ENCODE measurements around the gene TCERG1L.

The TCERG1L gene

DNA sequence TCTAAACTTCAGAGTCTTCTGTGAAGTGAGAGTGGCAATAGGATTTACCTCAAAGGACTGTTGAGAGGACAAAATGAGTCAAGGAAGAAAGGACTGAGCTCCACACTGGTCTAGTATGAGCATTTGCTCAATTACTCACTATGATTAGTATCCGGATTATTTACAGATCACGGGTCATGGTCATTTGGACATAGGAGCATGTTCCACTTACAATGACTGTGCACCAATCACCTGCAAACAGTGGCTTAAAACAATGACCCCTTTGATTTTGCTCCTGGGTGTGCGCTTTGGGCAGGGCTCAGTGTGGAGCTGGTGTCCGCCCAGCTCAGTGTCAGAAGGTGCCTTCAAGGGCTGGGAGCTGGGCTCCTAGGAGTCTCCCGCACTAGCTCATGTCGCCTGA, 225.4 kb downstream of the TCERG1L start:
- TF ChIP-seq GATA3 (IDR thresholded peaks at IDR 0.05; ENCODE audit: low read depth, low read length) (no peak), GATA2 (IDR thresholded peaks at IDR 0.05; ENCODE audit: low read depth, low read length) (no peak)

- no peak for TF ChIP-seq GATA2 (IDR thresholded peaks at IDR 0.05; ENCODE audit: low read depth, low read length)
- no peak for TF ChIP-seq GATA3 (IDR thresholded peaks at IDR 0.05; ENCODE audit: low read depth, low read length)
Measured at GRCh38 chr10:131085091-131085860, 226.2 kb downstream of the TCERG1L start.

GRCh38 chr10:131084791-131085090, 226.8 kb downstream of the TCERG1L start:
- no peak for TF ChIP-seq GATA3 (IDR thresholded peaks at IDR 0.05; ENCODE audit: low read depth, low read length)
- TF ChIP-seq GATA2 (IDR thresholded peaks at IDR 0.05; ENCODE audit: low read depth, low read length): no peak

DNA sequence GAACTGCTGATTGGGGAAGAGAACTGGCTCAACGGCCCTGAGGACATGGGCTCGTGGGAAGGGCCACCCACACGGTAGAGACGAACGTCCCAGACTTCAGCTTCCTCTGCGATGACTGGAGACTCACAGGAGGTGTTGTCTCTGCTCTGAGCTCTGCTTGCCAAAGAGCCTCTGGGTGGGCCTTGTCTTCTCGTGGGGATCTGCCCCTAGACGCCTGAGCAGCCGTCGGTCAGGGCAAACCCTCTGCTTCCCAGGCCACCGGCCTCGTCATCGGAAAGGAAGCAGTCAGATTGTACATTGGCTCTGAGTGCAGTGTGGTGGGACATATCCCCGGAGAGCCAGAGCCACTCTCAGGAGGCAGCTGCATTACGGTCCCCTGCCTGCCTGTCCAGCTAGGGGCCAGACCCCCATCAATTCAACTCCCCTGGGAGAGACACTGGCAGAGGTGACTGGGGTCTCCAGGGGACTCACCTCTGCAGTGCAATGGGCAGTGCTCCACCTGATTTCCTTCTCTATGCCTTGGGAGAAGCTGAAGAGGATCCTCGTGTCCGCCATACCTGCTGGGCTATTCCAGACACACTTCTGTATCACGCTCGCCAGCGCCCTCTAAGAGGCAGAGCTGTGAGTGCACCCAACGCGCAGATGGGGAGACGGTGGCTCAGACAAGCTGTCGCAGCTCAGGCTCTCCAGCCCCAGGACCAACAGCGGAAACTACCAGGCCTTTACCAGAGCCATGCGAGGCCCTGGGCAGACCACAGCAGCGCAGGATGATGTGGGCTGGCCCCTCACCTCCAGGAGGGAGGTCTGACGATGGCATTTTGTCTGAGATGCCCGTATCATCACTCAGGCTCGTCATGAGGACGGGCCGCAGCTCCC, 227.4 kb downstream of the TCERG1L start:
- no peak for TF ChIP-seq GATA3 (IDR thresholded peaks at IDR 0.05; ENCODE audit: low read depth, low read length)

GRCh38 chr10:131082991-131083481, 228.5 kb downstream of the TCERG1L start:
- TF ChIP-seq GATA3 (IDR thresholded peaks at IDR 0.05; ENCODE audit: low read depth, low read length) (no peak), GATA2 (IDR thresholded peaks at IDR 0.05; ENCODE audit: low read depth, low read length) (0 out of 2 replicates have a peak, but pooled peaks have one; percentile 39)

GRCh38 chr10:131082201-131082850, 229.2 kb downstream of the TCERG1L start:
- TF ChIP-seq GATA2 (IDR thresholded peaks at IDR 0.05; ENCODE audit: low read depth, low read length) (no peak), GATA3 (IDR thresholded peaks at IDR 0.05; ENCODE audit: low read depth, low read length) (no peak)

GRCh38 chr10:131081786-131082185, 229.7 kb downstream of the TCERG1L start:
- TF ChIP-seq GATA3 (IDR thresholded peaks at IDR 0.05; ENCODE audit: low read depth, low read length) (no peak), GATA2 (IDR thresholded peaks at IDR 0.05; ENCODE audit: low read depth, low read length) (no peak)

- TF ChIP-seq GATA3 (IDR thresholded peaks at IDR 0.05; ENCODE audit: low read depth, low read length) (no peak), GATA2 (IDR thresholded peaks at IDR 0.05; ENCODE audit: low read depth, low read length) (no peak)
Measured at GRCh38 chr10:131081376-131081775, 230.1 kb downstream of the TCERG1L start.

GRCh38 chr10:131080571-131080970, 230.9 kb downstream of the TCERG1L start:
- TF ChIP-seq GATA3 (IDR thresholded peaks at IDR 0.05; ENCODE audit: low read depth, low read length) (no peak), GATA2 (IDR thresholded peaks at IDR 0.05; ENCODE audit: low read depth, low read length) (no peak)

DNA sequence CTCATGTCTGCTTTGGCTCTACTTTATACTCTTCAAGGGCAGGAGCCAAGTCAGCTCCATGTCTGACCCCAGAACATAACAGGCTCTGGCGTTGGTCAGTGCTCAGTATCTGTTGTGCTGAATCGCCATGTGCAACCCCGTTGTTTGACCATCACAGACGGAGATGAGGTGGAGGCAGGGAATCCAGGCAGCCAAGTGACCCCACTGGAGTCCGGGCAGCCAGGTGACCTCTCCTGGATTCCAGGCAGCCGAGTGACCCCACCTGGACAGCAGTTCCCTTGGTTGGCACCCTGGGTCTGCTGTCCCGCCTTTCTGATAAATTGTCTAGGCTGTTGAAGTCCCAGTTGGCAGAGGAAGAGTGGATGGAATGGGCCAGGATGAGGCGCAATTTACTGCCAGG, 232.2 kb downstream of the TCERG1L start:
- TF ChIP-seq GATA2 (IDR thresholded peaks at IDR 0.05; ENCODE audit: low read depth, low read length): no peak
- TF ChIP-seq GATA3 (IDR thresholded peaks at IDR 0.05; ENCODE audit: low read depth, low read length): no peak

DNA sequence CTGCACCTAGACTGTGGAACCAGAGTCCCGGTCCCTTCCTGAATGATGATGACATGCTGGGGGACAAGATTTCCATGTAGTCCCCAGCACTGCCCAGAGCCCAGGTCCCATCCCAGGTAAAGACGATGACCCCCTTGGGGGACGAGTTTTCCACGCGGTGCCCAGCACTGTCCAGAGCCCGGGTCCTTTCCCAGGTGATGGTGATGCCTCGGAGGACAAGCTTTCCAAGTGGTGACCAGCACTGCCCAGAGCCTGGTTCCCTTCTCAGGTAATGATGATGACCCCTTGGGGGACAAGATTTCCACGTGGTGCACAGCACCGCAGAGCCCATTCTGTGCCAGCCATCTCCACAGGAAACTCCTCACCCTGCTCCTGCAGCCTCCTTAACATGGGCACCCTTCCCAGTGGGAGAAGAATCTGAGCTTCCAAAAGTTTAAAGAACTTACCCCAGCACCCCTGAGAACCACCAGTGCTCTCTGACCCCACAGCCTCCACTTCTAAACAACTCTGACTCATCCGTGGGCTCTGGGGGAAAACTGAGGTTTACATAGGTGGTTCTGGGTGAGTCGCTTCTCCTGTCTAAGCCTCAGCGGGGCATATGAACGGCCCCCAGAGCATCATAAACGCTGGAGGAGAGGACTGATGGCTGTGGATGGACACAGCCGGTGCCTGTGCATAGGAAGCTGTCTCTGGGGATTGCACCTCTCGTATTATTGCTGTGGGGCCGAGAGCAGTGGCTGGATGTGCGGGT, 233.2 kb downstream of the TCERG1L start:
- no peak for TF ChIP-seq GATA2 (IDR thresholded peaks at IDR 0.05; ENCODE audit: low read depth, low read length)
- no peak for TF ChIP-seq GATA3 (IDR thresholded peaks at IDR 0.05; ENCODE audit: low read depth, low read length)

DNA sequence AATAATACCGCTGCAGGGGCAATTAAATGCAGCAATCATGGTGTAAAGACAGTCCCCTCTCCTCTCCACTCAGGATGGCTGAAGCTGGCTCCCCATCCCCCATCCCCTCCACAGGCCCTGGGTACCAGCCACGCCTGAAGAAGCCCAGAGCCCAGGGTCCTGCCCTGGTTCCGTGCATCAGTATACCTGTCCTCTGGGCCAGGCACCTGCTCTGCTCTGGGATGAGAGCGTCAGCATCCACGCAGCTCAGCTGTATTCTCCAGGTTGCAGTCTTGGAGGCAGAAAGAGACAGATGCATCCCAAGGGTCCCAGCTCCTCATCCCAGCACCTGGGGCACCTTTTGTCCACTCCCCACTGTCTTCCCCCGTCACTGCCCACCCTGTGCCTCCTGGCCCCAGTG, 233.8 kb downstream of the TCERG1L start:
- TF ChIP-seq GATA2 (IDR thresholded peaks at IDR 0.05; ENCODE audit: low read depth, low read length): no peak
- no peak for TF ChIP-seq GATA3 (IDR thresholded peaks at IDR 0.05; ENCODE audit: low read depth, low read length)

- TF ChIP-seq GATA3 (IDR thresholded peaks at IDR 0.05; ENCODE audit: low read depth, low read length): no peak
- TF ChIP-seq GATA2 (IDR thresholded peaks at IDR 0.05; ENCODE audit: low read depth, low read length): no peak
Measured at GRCh38 chr10:131077031-131077430, 234.5 kb downstream of the TCERG1L start.

GRCh38 chr10:131076356-131076755, 235.2 kb downstream of the TCERG1L start:
- TF ChIP-seq GATA2 (IDR thresholded peaks at IDR 0.05; ENCODE audit: low read depth, low read length): no peak
- TF ChIP-seq GATA3 (IDR thresholded peaks at IDR 0.05; ENCODE audit: low read depth, low read length): no peak
